Caco-2 (cell line): ENCODE measurements around the gene FBXL16. TPM values are rescaled to one million over a fixed set of nuclear protein-coding genes. Genes with fewer than 3 reads are reported as not detected.
A peak's percentile ranks its signal among the peaks of the same experiment; 100 is the strongest.

ENCODE experiments used
- BruUV-seq: library from RNA; stranded (reverse); fragments of 400-500 nt; replicated peaks from 2 replicates; lab custom pipeline; 2021; lab: Mats Ljungman, UMichigan
- CTCF ChIA-PET: fragments of 300-600 bp; sonication (Branson Sonifier 250); formaldehyde crosslinking; loops from one replicate; lab custom pipeline; 2022; ENCODE audit warnings: antibody characterized with exemption; lab: Charles Lee
- POLR2A ChIA-PET: fragments of 300-600 bp; sonication (Branson Sonifier 250); formaldehyde crosslinking; loops from one replicate; lab custom pipeline; 2022; ENCODE audit warnings: antibody characterized with exemption; lab: Charles Lee
- DNase-seq, 2 experiments: peaks; one replicate each; pipeline versions ENCODE4 v3.0.0 to v3.0.0-alpha.2; 2020 to 2022
- H3K27me3 ChIP-seq: replicated peaks from 2 replicates; pipeline ENCODE4 v1.6.0; 2011; ENCODE audit warnings: low read length; ENCODE audit not compliant: control insufficient read depth, insufficient read depth
- H3K36me3 ChIP-seq: 2 replicates; pipeline ENCODE4 v1.5.1; 2011; ENCODE audit warnings: low read length; ENCODE audit not compliant: control insufficient read depth, insufficient read depth
- H3K4me1 ChIP-seq: fragments of 250-450 bp; sonication (Bioruptor Pico); 2 replicates; pipeline ENCODE4 v1.5.1; 2020; ENCODE audit warnings: mild to moderate bottlenecking
- H3K4me3 ChIP-seq: 2 replicates; pipeline ENCODE4 v1.5.1; 2011; ENCODE audit warnings: low read depth, mild to moderate bottlenecking, control low read depth, low read length
- H3K9me3 ChIP-seq: fragments of 250-450 bp; sonication (Bioruptor Pico); 2 replicates; pipeline ENCODE4 v1.5.1; 2020; ENCODE audit warnings: mild to moderate bottlenecking, moderate library complexity
- H3K27ac Mint-ChIP-seq: one replicate; pipeline ENCODE4 v1.8.0; 2022; ENCODE audit warnings: mixed read lengths; ENCODE audit not compliant: unreplicated experiment
- H3K27me3 Mint-ChIP-seq: one replicate; pipeline ENCODE4 v1.8.0; 2022; ENCODE audit warnings: mixed read lengths; ENCODE audit not compliant: insufficient read depth, unreplicated experiment
- H3K36me3 Mint-ChIP-seq: one replicate; pipeline ENCODE4 v1.8.0; 2022; ENCODE audit warnings: mild to moderate bottlenecking, mixed read lengths; ENCODE audit not compliant: insufficient read depth, unreplicated experiment
- H3K4me1 Mint-ChIP-seq: one replicate; pipeline ENCODE4 v1.8.0; 2022; ENCODE audit warnings: low read depth, mixed read lengths; ENCODE audit not compliant: unreplicated experiment
- H3K4me3 Mint-ChIP-seq: one replicate; pipeline ENCODE4 v1.8.0; 2022; ENCODE audit warnings: mild to moderate bottlenecking, moderate library complexity, mixed read lengths; ENCODE audit not compliant: unreplicated experiment
- H3K9me3 Mint-ChIP-seq: one replicate; pipeline ENCODE4 v1.8.0; 2022; ENCODE audit warnings: mixed read lengths; ENCODE audit not compliant: unreplicated experiment
- CTCF ChIP-seq, 2 experiments: fragments of 200-600 bp in 1 of 2; IDR thresholded peaks; 1 replicate in 1 of 2; 2 replicates in 1 of 2; pipeline versions ENCODE4 v1.5.1 to v1.8.0; 2011 to 2022; ENCODE audit warnings: antibody characterized with exemption in 1 of 2, control low read depth in 1 of 2, inconsistent platforms in 1 of 2, low read depth in 1 of 2, low read length in 1 of 2, mild to moderate bottlenecking in 1 of 2, moderate library complexity in 1 of 2; ENCODE audit not compliant: insufficient read depth in 1 of 2, severe bottlenecking in 1 of 2, unreplicated experiment in 1 of 2
- intact Hi-C: fragments of 100-400 bp; cut with micrococcal nuclease; formaldehyde crosslinking; loops from one replicate; pipeline ENCODE4 v1.10.0; 2022; ENCODE audit not compliant: unreplicated experiment
- total RNA-seq: library from RNA; stranded (reverse); gene quantifications from 2 replicates; pipeline ENCODE4 v1.2.3, GENCODE V29; 2022

The FBXL16 gene
- total RNA-seq, 1 experiment from 2014 or later = 10.5 TPM

- peak in 1 of 2 experiments; percentile 38 for DNase-seq
- Mint-ChIP-seq H3K27me3 (no peaks in the 10 kb centered on the region), H3K9me3 (no peaks in the 10 kb centered on the region), H3K36me3 (peaks cover 25% of the 10 kb centered on the region), H3K27ac (peak overlapping the region; percentile 80), H3K4me1 (no peaks in the 10 kb centered on the region), H3K4me3 (peak overlapping the region; percentile 72)
- Histone ChIP-seq H3K4me3 (peak overlapping the region; percentile 69), H3K4me1 (peaks cover 13% of the 10 kb centered on the region), H3K27me3 (no peaks in the 10 kb centered on the region), H3K36me3 (no peaks in the 10 kb centered on the region; the same call in 1 of the 2 replicates), H3K9me3 (no peaks in the 10 kb centered on the region)
- no TSS peak for BruUV-seq
- intact Hi-C loops = no loop called here
- CTCF ChIA-PET = interaction anchor here (0.8 kb wide), 1 partner anchor 59 kb away, joined by 3 read pairs; no protein-coding TSS in a partner anchor
- TF ChIP-seq CTCF (IDR thresholded peaks at IDR 0.05; ENCODE audit: insufficient read depth in 1 of 2, low read depth in 1 of 2, low read length in 1 of 2, severe bottlenecking in 1 of 2, unreplicated experiment in 1 of 2) = peak in 1 of 2 experiments; percentile 31
- POLR2A ChIA-PET = interaction anchor here (1.7 kb wide), 1 partner anchor 12 kb away, joined by 5 read pairs; the partner anchor contains the start of gene METTL26
Measured at GRCh38 chr16:648071-648780, 57.4 kb downstream of the FBXL16 start.

- no peaks in the 10 kb centered on the region for H3K27me3 Mint-ChIP-seq
- ChIA-PET CTCF (interaction anchor here (0.8 kb wide), 1 partner anchor 59 kb away, joined by 3 read pairs; no protein-coding TSS in a partner anchor), POLR2A (no interaction called here)
- H3K36me3 ChIP-seq = no peaks in the 10 kb centered on the region; the same call in 1 of the 2 replicates
- BruUV-seq = no TSS peak
- no peak overlapping the region for H3K4me3 ChIP-seq
- no peak overlapping the region for H3K4me3 Mint-ChIP-seq
- intact Hi-C loops = no loop called here
- no peak overlapping the region for H3K27ac Mint-ChIP-seq
- no peaks in the 10 kb centered on the region for H3K9me3 ChIP-seq
- peaks cover 17% of the 10 kb centered on the region for H3K4me1 ChIP-seq
- H3K27me3 ChIP-seq = no peaks in the 10 kb centered on the region
- no peak for TF ChIP-seq CTCF (IDR thresholded peaks at IDR 0.05; ENCODE audit: insufficient read depth in 1 of 2, low read depth in 1 of 2, low read length in 1 of 2, severe bottlenecking in 1 of 2, unreplicated experiment in 1 of 2)
- no peaks in the 10 kb centered on the region for H3K4me1 Mint-ChIP-seq
- no peaks in the 10 kb centered on the region for H3K9me3 Mint-ChIP-seq
- peaks cover 25% of the 10 kb centered on the region for H3K36me3 Mint-ChIP-seq
- no peak for DNase-seq
Measured at GRCh38 chr16:647173-647902, 58.3 kb downstream of the FBXL16 start.

GRCh38 chr16:646679-647172 lies 58.9 kb downstream of the FBXL16 start:
- H3K9me3 Mint-ChIP-seq = no peaks in the 10 kb centered on the region
- Histone ChIP-seq H3K4me3 (no peak overlapping the region), H3K9me3 (no peaks in the 10 kb centered on the region), H3K27me3 (no peaks in the 10 kb centered on the region), H3K36me3 (no peaks in the 10 kb centered on the region; the same call in 1 of the 2 replicates), H3K4me1 (peaks cover 17% of the 10 kb centered on the region)
- no peak for DNase-seq
- H3K27me3 Mint-ChIP-seq = no peaks in the 10 kb centered on the region
- ChIA-PET POLR2A (no interaction called here), CTCF (no interaction called here)
- no peaks in the 10 kb centered on the region for H3K4me1 Mint-ChIP-seq
- TF ChIP-seq CTCF (IDR thresholded peaks at IDR 0.05; ENCODE audit: insufficient read depth in 1 of 2, low read depth in 1 of 2, low read length in 1 of 2, severe bottlenecking in 1 of 2, unreplicated experiment in 1 of 2) = no peak
- no TSS peak for BruUV-seq
- peaks cover 25% of the 10 kb centered on the region for H3K36me3 Mint-ChIP-seq
- H3K27ac Mint-ChIP-seq = no peak overlapping the region
- H3K4me3 Mint-ChIP-seq = no peak overlapping the region
- intact Hi-C loops = no loop called here
